RWPE1 (cell line): Measurements from ENCODE around the gene PUS1.

ENCODE experiments used
- CTCF ChIA-PET: fragments of 350-600 bp; sonication (Branson Sonifier 250); formaldehyde crosslinking; extraction: SDS; loops from one replicate; lab custom pipeline; 2021; lab: Yijun Ruan, JAX
- POLR2A ChIA-PET: fragments of 400-600 bp; formaldehyde crosslinking; extraction: SDS; loops from one replicate; lab custom pipeline; 2020; ENCODE audit warnings: antibody characterized with exemption; ENCODE audit not compliant: low non-redundant PET; lab: Yijun Ruan, JAX
- DNase-seq: peaks from one replicate; pipeline ENCODE4 v3.0.0; 2012; ENCODE audit warnings: low spot score
- H3K27ac ChIP-seq: fragments of 450-650 bp; 2 replicates; pipeline ENCODE4 v1.5.1; 2017
- TF ChIP-seq, protein P1 (sequence below): fragments of 450-650 bp; conservative IDR thresholded peaks from 2 replicates; pipeline ENCODE4 v1.5.1; 2017; ENCODE audit warnings: low read depth, mild to moderate bottlenecking

The PUS1 gene

DNA sequence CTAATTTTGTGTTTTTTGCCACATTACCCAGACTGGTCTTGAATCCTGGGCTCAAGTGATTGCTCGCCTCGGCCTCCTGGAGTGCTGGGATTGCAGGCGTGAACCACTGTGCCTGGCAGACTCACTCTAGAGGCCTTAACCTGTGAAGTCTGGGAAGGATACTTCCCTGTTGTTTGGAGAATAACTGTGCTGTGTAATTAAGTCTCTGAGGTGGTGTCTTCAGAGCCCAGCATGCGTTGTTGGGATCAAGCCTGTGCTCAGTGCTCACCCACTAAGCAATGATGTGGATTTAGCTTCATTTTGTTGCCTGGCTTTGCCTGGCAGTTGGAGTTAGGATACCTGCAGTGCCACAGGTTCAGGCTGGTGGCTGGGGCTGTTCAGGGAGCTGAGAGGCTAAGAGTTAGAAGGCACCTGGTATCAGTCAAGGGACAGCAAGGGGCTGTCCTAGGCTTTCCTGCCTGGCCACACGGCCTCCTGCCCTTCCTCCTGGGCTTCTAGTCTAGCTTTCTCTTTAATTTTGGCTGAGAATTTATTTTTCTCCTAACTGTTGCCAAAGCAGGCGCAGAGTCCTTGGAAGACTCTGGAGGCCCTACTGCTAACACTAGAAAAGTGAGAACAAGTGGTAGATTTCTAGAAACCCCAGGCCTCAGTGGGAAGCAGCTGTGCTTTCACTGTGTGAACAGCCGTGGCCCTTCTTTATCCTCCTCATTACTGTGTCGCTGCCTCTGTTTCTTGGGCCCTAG, 59.1 kb downstream of the PUS1 start:
- DNase-seq: no peak
- TF ChIP-seq, protein P1, sequence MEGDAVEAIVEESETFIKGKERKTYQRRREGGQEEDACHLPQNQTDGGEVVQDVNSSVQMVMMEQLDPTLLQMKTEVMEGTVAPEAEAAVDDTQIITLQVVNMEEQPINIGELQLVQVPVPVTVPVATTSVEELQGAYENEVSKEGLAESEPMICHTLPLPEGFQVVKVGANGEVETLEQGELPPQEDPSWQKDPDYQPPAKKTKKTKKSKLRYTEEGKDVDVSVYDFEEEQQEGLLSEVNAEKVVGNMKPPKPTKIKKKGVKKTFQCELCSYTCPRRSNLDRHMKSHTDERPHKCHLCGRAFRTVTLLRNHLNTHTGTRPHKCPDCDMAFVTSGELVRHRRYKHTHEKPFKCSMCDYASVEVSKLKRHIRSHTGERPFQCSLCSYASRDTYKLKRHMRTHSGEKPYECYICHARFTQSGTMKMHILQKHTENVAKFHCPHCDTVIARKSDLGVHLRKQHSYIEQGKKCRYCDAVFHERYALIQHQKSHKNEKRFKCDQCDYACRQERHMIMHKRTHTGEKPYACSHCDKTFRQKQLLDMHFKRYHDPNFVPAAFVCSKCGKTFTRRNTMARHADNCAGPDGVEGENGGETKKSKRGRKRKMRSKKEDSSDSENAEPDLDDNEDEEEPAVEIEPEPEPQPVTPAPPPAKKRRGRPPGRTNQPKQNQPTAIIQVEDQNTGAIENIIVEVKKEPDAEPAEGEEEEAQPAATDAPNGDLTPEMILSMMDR: no peak
- POLR2A ChIA-PET: no interaction called here
- CTCF ChIA-PET: interaction anchor here (0.7 kb wide), 1 partner anchor 82 kb away, joined by 3 read pairs; no protein-coding TSS in a partner anchor
- no peak overlapping the region for H3K27ac ChIP-seq

DNA sequence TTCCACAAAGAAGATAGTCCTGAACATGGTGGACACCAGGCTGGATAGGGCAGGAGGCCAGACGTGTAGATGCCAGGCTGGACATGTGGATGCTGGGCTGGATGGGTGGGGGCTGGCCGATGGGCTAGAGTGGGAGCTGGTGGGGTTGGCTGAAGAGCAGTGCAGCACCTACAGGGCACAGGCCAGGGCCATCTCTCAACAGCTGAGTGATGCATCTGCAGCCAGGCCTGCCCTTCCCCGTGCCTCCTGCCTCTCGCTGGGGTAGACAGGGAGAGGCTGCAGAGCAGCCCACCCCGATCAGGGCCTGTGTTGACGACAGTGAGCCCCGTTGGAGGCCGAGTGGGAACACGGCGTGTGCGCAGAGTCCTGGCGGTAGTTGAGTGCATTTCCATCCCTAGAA, 59.9 kb downstream of the PUS1 start:
- ChIA-PET CTCF (interaction anchor here (0.5 kb wide), 1 partner anchor 153 kb away, joined by 5 read pairs; no protein-coding TSS in a partner anchor), POLR2A (no interaction called here)
- TF ChIP-seq, protein P1: no peak
- DNase-seq: no peak
- H3K27ac ChIP-seq: no peak overlapping the region

DNA sequence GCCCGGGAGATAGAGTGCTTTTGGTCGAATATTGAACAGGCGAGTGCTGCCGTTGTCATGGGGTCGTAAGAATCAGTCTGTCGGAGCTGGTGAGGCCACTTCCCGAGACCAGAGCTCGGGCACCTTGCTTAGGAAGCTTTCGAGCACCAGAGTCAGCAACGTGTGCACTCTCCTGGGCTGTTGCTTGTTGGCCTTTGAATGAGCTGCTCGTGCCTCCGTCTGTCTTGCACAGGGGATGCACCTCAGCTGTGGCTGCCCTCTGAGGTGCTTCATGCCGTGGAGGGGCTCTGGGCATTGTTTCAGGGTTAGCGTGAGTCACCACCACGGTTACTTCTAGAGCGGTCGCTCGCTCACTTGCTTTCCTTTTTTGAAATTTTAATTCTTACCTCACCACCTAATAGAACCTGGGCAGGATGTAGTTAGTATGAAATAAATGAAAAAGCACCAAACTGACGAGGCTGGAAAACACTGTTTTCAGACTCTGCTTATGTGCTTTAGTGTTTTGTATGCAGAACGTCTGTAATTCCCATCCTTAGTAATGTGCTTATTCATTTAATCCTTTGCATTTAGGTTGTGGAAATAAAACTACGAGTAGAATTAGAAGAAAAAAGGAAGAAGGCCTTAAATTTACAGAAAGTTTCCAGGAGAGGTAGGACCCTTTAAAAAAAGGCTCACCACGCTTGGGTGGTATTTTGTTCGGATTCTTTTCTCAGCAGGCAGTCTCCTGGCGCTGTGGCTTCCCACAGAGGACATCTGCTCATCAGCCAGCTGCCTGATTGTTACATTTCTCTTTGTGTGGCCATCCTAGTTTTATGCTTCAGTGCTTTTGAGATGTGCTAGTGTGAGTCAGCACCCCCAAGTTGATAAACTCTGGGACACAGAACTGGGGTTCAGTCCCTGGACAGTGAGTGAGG, 61.2 kb downstream of the PUS1 start:
- ChIA-PET CTCF (interaction anchor here (0.6 kb wide), 1 partner anchor 857 kb away, joined by 4 read pairs; no protein-coding TSS in a partner anchor), POLR2A (interaction anchor here (0.6 kb wide), 1 partner anchor 40 kb away, joined by 7 read pairs; no protein-coding TSS in a partner anchor)
- DNase-seq: no peak
- TF ChIP-seq, protein P1: no peak
- H3K27ac ChIP-seq: no peak overlapping the region

DNA sequence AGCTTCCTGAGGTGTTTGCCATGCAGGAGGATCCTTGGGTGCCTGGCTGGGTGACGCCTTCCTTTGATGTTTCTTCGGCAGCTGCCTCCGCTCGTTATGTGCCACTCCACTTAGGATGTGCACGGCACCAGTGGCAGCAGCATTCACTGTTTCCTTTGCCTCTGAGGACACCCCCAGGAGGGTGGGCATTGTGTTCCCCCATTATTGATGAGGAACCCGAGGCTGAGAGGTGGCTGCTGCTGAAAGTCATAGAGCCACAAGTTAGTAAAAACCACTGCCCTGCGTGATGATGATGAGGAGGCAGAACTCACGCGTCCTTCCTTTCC, 61.9 kb downstream of the PUS1 start:
- H3K27ac ChIP-seq: no peak overlapping the region
- TF ChIP-seq, protein P1: no peak
- CTCF ChIA-PET: no interaction called here
- DNase-seq: no peak
- POLR2A ChIA-PET: no interaction called here

DNA sequence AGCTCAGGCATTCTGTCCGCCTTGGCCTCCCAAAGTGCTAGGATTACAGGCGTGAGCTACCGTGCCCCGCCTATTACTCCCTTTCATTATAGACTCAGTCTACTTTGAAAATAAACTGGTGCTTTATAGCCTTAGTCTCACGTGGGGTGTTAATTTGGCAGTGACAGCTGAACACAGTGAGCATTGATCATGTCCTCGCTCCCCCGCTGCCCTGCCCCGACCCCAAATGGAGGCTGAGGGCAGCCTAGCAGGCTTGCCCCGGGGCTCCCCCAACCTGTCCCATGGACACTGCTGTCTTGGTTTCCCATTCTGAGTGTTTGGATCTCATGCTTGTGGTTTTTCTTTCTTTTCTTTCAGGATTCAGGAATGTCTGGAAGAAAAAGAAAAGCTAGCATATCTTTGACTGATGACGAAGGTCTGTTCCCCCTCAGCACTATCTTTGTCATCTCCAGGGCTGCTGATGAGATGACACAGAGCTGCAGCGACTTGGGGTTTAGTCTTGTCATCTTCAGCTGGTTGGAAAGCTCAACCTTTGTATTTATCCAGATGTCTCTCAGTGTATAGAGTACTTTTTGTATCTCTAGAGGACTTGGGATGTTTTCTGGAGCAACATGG, 62.8 kb downstream of the PUS1 start:
- ChIA-PET CTCF (no interaction called here), POLR2A (no interaction called here)
- TF ChIP-seq, protein P1: no peak
- DNase-seq: no peak
- no peak overlapping the region for H3K27ac ChIP-seq

DNA sequence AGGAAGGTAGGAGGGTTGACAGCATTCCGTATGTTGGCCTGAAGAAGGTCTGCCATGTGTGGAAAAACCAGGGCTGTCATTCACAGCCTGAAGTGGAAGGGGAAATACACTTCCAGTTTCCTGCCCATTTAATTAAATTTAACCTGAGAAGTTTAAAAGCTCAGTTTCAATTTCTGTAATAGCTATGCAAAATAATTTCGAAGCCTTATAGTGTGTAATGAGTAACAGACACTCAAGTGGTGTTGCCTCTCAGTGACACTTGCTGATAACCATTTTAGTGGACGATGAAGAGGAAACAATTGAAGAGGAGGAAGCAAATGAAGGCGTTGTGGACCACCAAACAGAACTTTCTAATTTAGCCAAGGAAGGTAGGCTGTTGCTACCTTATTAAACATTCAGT, 65.5 kb downstream of the PUS1 start:
- ChIA-PET POLR2A (no interaction called here), CTCF (no interaction called here)
- TF ChIP-seq, protein P1: no peak
- no peak for DNase-seq
- no peak overlapping the region for H3K27ac ChIP-seq
